ENCODE results near the gene STAT3.
"Not testable (repeated sequence)": the region's sequence is repeated elsewhere in the genome, so short reads cannot be mapped to it uniquely, and the experiment has no call there.

DNA sequence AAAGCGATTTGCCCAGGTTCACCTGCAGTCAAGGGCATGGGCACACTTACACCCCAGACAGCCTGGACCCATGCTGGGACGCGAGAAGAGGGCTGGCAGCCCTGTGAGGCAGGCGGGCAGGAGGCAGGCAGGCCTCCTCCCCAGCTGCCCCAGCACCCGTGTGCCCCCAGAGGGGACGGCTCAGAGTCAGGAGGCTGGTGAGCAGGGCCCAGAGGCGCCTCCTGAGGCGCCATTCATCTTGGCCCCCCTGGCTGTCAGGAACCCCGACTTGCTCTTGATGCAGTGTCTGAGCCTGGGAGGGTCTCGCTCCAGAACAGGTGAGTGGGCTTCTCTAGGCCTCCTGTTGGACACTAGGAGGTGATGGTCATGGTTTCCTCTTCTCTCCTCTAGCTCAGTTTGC lies 88.9 kb downstream of the STAT3 start:
- TF ChIP-seq, protein P1, sequence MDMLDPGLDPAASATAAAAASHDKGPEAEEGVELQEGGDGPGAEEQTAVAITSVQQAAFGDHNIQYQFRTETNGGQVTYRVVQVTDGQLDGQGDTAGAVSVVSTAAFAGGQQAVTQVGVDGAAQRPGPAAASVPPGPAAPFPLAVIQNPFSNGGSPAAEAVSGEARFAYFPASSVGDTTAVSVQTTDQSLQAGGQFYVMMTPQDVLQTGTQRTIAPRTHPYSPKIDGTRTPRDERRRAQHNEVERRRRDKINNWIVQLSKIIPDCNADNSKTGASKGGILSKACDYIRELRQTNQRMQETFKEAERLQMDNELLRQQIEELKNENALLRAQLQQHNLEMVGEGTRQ (IDR thresholded peaks at IDR 0.05; ENCODE audit: borderline replicate concordance, low read depth, low read length), result not testable (repeated sequence)
- TF ChIP-seq, protein P2, sequence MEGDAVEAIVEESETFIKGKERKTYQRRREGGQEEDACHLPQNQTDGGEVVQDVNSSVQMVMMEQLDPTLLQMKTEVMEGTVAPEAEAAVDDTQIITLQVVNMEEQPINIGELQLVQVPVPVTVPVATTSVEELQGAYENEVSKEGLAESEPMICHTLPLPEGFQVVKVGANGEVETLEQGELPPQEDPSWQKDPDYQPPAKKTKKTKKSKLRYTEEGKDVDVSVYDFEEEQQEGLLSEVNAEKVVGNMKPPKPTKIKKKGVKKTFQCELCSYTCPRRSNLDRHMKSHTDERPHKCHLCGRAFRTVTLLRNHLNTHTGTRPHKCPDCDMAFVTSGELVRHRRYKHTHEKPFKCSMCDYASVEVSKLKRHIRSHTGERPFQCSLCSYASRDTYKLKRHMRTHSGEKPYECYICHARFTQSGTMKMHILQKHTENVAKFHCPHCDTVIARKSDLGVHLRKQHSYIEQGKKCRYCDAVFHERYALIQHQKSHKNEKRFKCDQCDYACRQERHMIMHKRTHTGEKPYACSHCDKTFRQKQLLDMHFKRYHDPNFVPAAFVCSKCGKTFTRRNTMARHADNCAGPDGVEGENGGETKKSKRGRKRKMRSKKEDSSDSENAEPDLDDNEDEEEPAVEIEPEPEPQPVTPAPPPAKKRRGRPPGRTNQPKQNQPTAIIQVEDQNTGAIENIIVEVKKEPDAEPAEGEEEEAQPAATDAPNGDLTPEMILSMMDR (IDR thresholded peaks at IDR 0.05), result not testable (repeated sequence)
- TF ChIP-seq GABPA (IDR thresholded peaks at IDR 0.05; ENCODE audit: low read depth); TAF1 (IDR thresholded peaks at IDR 0.05; ENCODE audit: borderline replicate concordance, low read depth, low read length); RXRA (IDR thresholded peaks at IDR 0.05; ENCODE audit: borderline replicate concordance, low read depth); POLR2AphosphoS5 (IDR thresholded peaks at IDR 0.05; ENCODE audit: low read depth, low read length); EP300 (IDR thresholded peaks at IDR 0.05; ENCODE audit: borderline replicate concordance in 1 of 2, low read depth in 1 of 2, low read length in 1 of 2); CHD2 (IDR thresholded peaks at IDR 0.05; ENCODE audit: low read length, partially characterized antibody); RAD21 (IDR thresholded peaks at IDR 0.05; ENCODE audit: low read length); EZH2phosphoT487 (IDR thresholded peaks at IDR 0.05; ENCODE audit: borderline replicate concordance, low read depth); TCF12 (IDR thresholded peaks at IDR 0.05): not testable (repeated sequence)
- TF ChIP-seq, protein P3, sequence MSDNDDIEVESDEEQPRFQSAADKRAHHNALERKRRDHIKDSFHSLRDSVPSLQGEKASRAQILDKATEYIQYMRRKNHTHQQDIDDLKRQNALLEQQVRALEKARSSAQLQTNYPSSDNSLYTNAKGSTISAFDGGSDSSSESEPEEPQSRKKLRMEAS (IDR thresholded peaks at IDR 0.05; ENCODE audit: low read depth), result not testable (repeated sequence)
